Mucosa of rectum (tissue), 2 donors: ENCODE data around the gene KIAA0513.

ENCODE experiments used
- H3K27ac ChIP-seq, 2 donors: one replicate each; pipeline ENCODE4 v1.7.0; 2013; ENCODE audit warnings: inconsistent platforms in 2 of 2, low read depth in 2 of 2, low read length in 2 of 2
- H3K27me3 ChIP-seq, 2 donors: one replicate each; pipeline ENCODE4 v1.7.0; 2013; ENCODE audit warnings: low read length in 2 of 2; ENCODE audit not compliant: control insufficient read depth in 2 of 2, insufficient read depth in 2 of 2
- H3K36me3 ChIP-seq, 2 donors: one replicate each; pipeline ENCODE4 v1.7.0; 2013; ENCODE audit warnings: low read length in 2 of 2; ENCODE audit not compliant: control insufficient read depth in 2 of 2, insufficient read depth in 2 of 2
- H3K4me1 ChIP-seq, 2 donors: one replicate each; pipeline ENCODE4 v1.7.0; 2013; ENCODE audit warnings: low read length in 2 of 2, mild to moderate bottlenecking in 1 of 2; ENCODE audit not compliant: control insufficient read depth in 2 of 2, insufficient read depth in 2 of 2
- H3K4me3 ChIP-seq, 2 donors: one replicate each; pipeline ENCODE4 v1.7.0; 2013; ENCODE audit warnings: low read length in 2 of 2
- H3K9ac ChIP-seq, 2 donors: one replicate each; pipeline ENCODE4 v1.7.0; 2013; ENCODE audit warnings: low read length in 2 of 2, low read depth in 1 of 2, mild to moderate bottlenecking in 1 of 2
- H3K9me3 ChIP-seq, 2 donors: one replicate each; pipeline ENCODE4 v1.7.0; 2013; ENCODE audit warnings: low read length in 2 of 2; ENCODE audit not compliant: control insufficient read depth in 2 of 2
- donor health status: healthy.
- donor health status: Normal muscosa, but diverticular disease.

KIAA0513 gene

DNA sequence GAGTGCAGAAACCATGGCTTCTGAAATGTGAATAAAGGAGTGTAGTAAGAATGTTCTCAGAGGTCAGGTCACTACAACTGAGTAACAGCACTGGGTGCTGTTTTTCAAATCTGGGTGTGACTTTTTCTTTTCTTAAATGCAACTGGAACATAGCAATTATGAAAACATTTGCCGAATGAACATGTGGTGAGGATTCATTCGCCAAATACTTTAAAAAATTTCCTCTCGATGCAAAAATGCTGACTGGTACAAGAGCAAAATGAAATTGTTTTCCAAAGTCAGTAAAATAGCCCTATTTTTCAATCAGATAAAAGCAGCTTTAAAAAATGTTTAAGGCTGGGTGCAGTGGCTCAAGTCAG is 34.9 kb upstream of the KIAA0513 start:
- no peak overlapping the region for H3K4me3 ChIP-seq
- H3K9me3 ChIP-seq: no peaks in the 10 kb centered on the region
- H3K27me3 ChIP-seq: no peaks in the 10 kb centered on the region
- peak overlapping the region; percentile 41 to 55 for H3K9ac ChIP-seq
- peaks cover 32 to 44% of the 10 kb centered on the region in 2 donors for H3K4me1 ChIP-seq
- H3K36me3 ChIP-seq: peaks cover 39 to 45% of the 10 kb centered on the region in 2 donors
- peak overlapping the region; percentile 72 to 81 for H3K27ac ChIP-seq

DNA sequence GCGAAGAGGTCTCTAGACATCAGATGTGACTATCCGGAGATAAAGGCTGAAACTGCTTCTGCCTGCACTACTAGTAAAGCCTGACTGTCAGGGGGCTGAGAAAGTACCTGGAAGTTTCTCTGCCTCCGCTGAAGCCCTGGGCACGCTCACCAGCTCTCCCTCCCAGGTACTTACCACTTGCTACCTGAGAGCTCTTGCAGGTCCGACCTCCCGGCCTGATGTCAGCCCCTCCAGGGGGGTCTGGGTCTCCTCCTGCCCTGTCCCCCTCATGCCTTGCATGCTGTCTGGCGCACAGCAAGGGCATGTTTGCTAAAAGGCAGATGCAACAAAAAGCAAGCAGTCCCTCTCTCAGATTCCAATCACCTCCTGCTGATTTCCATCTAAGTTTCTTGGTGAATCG is 33.7 kb upstream of the KIAA0513 start:
- H3K36me3 ChIP-seq: peaks cover 29 to 35% of the 10 kb centered on the region in 2 donors

GRCh38 chr16:84995663-84996062 is 31.9 kb upstream of the KIAA0513 start:
- H3K9me3 ChIP-seq: no peaks in the 10 kb centered on the region
- peaks cover 14 to 22% of the 10 kb centered on the region in 2 donors for H3K36me3 ChIP-seq
- H3K4me3 ChIP-seq: no peak overlapping the region
- H3K27me3 ChIP-seq: no peaks in the 10 kb centered on the region
- no peak overlapping the region for H3K9ac ChIP-seq
- H3K4me1 ChIP-seq: peaks cover 31 to 54% of the 10 kb centered on the region in 2 donors
- H3K27ac ChIP-seq: peak overlapping the region; percentile 85 to 94

More for the DNA sequence above, 33.7 kb upstream of the KIAA0513 start:
- Histone ChIP-seq H3K4me1 (peaks cover 32 to 44% of the 10 kb centered on the region in 2 donors), H3K27ac (peak overlapping the region; percentile 85 to 94), H3K9me3 (no peaks in the 10 kb centered on the region), H3K9ac (peak overlapping the region in 1 of 2 donors; percentile 69), H3K27me3 (no peaks in the 10 kb centered on the region), H3K4me3 (no peak overlapping the region)

- Histone ChIP-seq H3K36me3 (peaks cover 10 to 19% of the 10 kb centered on the region in 2 donors), H3K4me1 (peaks cover 34 to 60% of the 10 kb centered on the region in 2 donors), H3K27ac (peak overlapping the region in 1 of 2 donors; percentile 94), H3K27me3 (no peaks in the 10 kb centered on the region), H3K9ac (peak overlapping the region in 1 of 2 donors; percentile 13), H3K9me3 (no peaks in the 10 kb centered on the region), H3K4me3 (no peak overlapping the region)
Observed at GRCh38 chr16:84996365-84996764, 31.2 kb upstream of the KIAA0513 start.

DNA sequence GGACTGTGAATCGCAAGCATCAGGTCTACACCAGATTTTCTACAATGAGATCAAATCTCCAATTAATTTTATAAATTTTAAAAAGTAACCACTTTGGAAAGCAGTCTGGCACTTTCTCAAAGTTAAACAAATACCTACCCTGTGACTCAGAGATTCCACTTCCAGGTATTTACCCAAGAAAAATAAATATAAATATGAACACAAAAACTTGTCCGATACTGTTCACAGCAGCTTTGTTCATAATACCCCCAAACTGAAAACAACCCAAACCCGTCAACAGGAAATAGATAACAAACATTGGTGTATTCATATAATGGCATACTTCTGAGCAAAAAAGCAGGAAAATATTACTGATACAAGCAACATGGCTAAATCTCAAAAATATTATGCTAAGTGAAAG is 28.4 kb upstream of the KIAA0513 start:
- peak overlapping the region in 1 of 2 donors; percentile 47 for H3K27ac ChIP-seq
- peaks cover 4 to 11% of the 10 kb centered on the region in 2 donors for H3K36me3 ChIP-seq
- H3K9ac ChIP-seq: no peak overlapping the region
- no peak overlapping the region for H3K4me3 ChIP-seq
- H3K27me3 ChIP-seq: no peaks in the 10 kb centered on the region
- peaks cover 44 to 59% of the 10 kb centered on the region in 2 donors for H3K4me1 ChIP-seq
- H3K9me3 ChIP-seq: no peaks in the 10 kb centered on the region

GRCh38 chr16:84999857-85000480 is 27.6 kb upstream of the KIAA0513 start:
- Histone ChIP-seq H3K27me3 (no peaks in the 10 kb centered on the region), H3K27ac (peak overlapping the region; percentile 44 to 55), H3K9ac (no peak overlapping the region), H3K36me3 (peaks cover 3 to 4% of the 10 kb centered on the region in 2 donors), H3K9me3 (no peaks in the 10 kb centered on the region), H3K4me3 (no peak overlapping the region), H3K4me1 (peaks cover 44 to 59% of the 10 kb centered on the region in 2 donors)

GRCh38 chr16:85002099-85002541 is 25.5 kb upstream of the KIAA0513 start:
- Histone ChIP-seq H3K27ac (peak overlapping the region; percentile 49 to 70), H3K9ac (peak overlapping the region in 1 of 2 donors; percentile 13), H3K4me1 (peaks cover 38 to 57% of the 10 kb centered on the region in 2 donors), H3K27me3 (no peaks in the 10 kb centered on the region), H3K36me3 (peaks cover 0 to 3% of the 10 kb centered on the region in 2 donors), H3K4me3 (peak overlapping the region in 1 of 2 donors; percentile 14), H3K9me3 (no peaks in the 10 kb centered on the region)

DNA sequence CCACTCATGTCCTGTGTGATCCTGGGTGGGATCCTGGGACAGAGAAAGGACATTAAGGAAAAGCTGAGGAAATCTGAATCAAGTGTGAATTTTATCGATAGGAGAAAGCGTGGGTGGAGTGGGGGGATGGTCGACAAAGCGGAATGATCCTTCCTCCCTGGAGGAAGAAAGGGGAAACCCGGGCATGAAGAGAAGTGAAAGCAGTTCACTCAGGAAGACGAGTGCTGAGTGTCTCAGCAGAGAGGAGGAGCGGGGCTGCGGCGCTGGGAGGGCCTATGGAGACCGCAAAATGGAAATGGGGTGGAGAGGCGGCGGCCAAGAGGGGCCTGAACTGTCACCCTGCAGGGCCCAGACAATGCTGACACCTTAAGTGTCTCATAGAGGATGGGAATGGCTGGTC is 25.0 kb upstream of the KIAA0513 start:
- Histone ChIP-seq H3K36me3 (peaks cover 0 to 3% of the 10 kb centered on the region in 2 donors), H3K27me3 (no peaks in the 10 kb centered on the region), H3K4me1 (peaks cover 38 to 57% of the 10 kb centered on the region in 2 donors), H3K9ac (peak overlapping the region; percentile 13 to 14), H3K4me3 (peak overlapping the region in 1 of 2 donors; percentile 28), H3K27ac (peak overlapping the region; percentile 49 to 70), H3K9me3 (no peaks in the 10 kb centered on the region)

- no peaks in the 10 kb centered on the region for H3K27me3 ChIP-seq
- H3K36me3 ChIP-seq: peaks cover 0 to 5% of the 10 kb centered on the region in 2 donors
- no peaks in the 10 kb centered on the region for H3K9me3 ChIP-seq
- H3K4me1 ChIP-seq: peaks cover 38 to 57% of the 10 kb centered on the region in 2 donors
- H3K4me3 ChIP-seq: peak overlapping the region in 1 of 2 donors; percentile 28
- H3K27ac ChIP-seq: peak overlapping the region; percentile 49 to 55
- H3K9ac ChIP-seq: peak overlapping the region in 1 of 2 donors; percentile 12
Observed at GRCh38 chr16:85003076-85003475, 24.5 kb upstream of the KIAA0513 start.

GRCh38 chr16:85003725-85004586 is 23.6 kb upstream of the KIAA0513 start:
- Histone ChIP-seq H3K9ac (peak overlapping the region in 1 of 2 donors; percentile 41), H3K27ac (peak overlapping the region; percentile 49 to 69), H3K9me3 (no peaks in the 10 kb centered on the region), H3K27me3 (no peaks in the 10 kb centered on the region), H3K4me3 (no peak overlapping the region), H3K4me1 (peaks cover 38 to 57% of the 10 kb centered on the region in 2 donors), H3K36me3 (peaks cover 0 to 9% of the 10 kb centered on the region in 2 donors)
